ENCODE results near the gene THRB. TPM values are rescaled to one million over a fixed set of nuclear protein-coding genes. Genes with fewer than 3 reads are reported as not detected.

The THRB gene
- polyA plus RNA-seq, 1 of the 3 experiments (the other 2 are of a cell fraction): 0.02 TPM

DNA sequence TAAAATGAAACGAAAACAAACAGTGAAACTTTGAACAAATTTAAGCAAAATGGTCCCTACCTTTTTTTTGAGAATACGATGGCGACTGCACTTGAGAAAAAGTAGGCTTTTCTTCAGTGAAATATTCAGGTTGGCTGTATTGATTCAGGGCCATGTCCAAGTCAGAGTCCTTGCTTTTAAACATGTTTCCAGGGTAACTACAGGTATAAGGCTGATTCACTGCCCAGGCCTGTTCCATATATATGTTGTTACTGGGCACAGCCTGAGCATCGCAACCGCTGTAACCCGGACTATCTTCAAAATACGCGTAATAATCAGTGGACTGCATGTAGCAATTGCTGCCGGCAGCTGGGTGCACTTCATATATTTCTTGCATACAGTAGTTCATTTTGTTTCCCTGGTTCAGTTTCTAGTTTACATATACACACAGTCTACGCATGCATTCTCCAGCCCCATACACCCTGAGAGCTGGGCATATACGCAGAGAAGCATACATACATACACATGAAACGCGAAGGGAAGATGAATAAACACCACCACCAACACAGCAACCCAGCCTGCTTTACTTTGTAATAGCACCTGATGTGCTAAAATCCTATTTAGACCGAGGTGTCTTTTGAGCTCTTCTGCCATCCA is 329.6 kb downstream of the THRB start (continued):
- TF ChIP-seq GATA2 (CRISPR knock-in tag; IDR thresholded peaks at IDR 0.05): no peak
- TF ChIP-seq EZH2phosphoT487 (IDR thresholded peaks at IDR 0.05; ENCODE audit: borderline replicate concordance, low read depth): no peak
- no peak for TF ChIP-seq USF1 (IDR thresholded peaks at IDR 0.05; ENCODE audit: borderline replicate concordance, low read depth)
- TF ChIP-seq TEAD4 (IDR thresholded peaks at IDR 0.05; ENCODE audit: borderline replicate concordance, insufficient read depth): no peak
- TF ChIP-seq NFIC (IDR thresholded peaks at IDR 0.05; ENCODE audit: borderline replicate concordance): no peak
- TF ChIP-seq RAD21 (IDR thresholded peaks at IDR 0.05; ENCODE audit: low read length): no peak
- TF ChIP-seq FOXJ3 (CRISPR knock-in tag; IDR thresholded peaks at IDR 0.05): no peak
- TF ChIP-seq MEF2A (IDR thresholded peaks at IDR 0.05; ENCODE audit: borderline replicate concordance, low read depth): no peak
- no peak for TF ChIP-seq POLR2AphosphoS5 (IDR thresholded peaks at IDR 0.05; ENCODE audit: low read depth, low read length)
- no peak for TF ChIP-seq GABPA (IDR thresholded peaks at IDR 0.05; ENCODE audit: low read depth)
- TF ChIP-seq CTCF (IDR thresholded peaks at IDR 0.05): no peak

DNA sequence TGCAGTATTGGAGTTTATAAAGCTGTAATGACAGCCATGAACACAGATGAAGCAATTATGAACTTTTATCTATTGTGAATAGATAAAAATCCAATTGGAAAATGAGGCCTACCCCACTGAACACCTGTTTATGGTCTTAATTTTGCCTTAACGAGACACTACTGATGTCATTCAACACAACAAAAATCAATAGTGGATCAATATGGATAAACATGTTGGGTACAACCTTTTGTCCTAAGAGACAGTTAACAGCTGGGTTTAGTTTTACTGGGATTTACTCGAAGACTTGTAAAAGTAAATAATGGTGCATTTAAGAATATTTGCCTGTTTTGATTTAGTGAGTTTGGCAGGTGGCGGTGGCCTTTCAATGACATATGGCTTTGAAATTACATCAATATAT is 331.7 kb downstream of the THRB start:
- Histone ChIP-seq H3K4me2 (no peak overlapping the region), H3K27me3 (ENCODE audit: insufficient read depth) (no peaks in the 10 kb centered on the region), H3K27ac (ENCODE audit: low read depth in 2 of 2, low read length in 1 of 2) (no peak overlapping the region), H3K79me2 (ENCODE audit: insufficient read depth) (no peaks in the 10 kb centered on the region), H3K9me3 (no peaks in the 10 kb centered on the region), H3K9me2 (no peaks in the 10 kb centered on the region; the same call in 1 of the 2 replicates), H3K4me3 (ENCODE audit: low read depth in 2 of 2, low read length in 1 of 2) (no peak overlapping the region), H2AFZ (ENCODE audit: low read depth) (no peak overlapping the region), H3K4me1 (ENCODE audit: control insufficient read depth in 1 of 2, insufficient read depth in 2 of 2, low read depth in 1 of 2, low read length in 1 of 2) (no peaks in the 10 kb centered on the region; a peak in 1 of 4 replicates), H4K20me1 (ENCODE audit: insufficient read depth) (no peaks in the 10 kb centered on the region), H3F3A (replicated peaks; ENCODE audit: insufficient read depth) (no peaks in the 10 kb centered on the region), H3K9ac (no peak overlapping the region), H3K36me3 (replicated peaks in 1 of 2; ENCODE audit: control insufficient read depth in 1 of 2, insufficient read depth in 2 of 2, low read length in 1 of 2) (no peaks in the 10 kb centered on the region)
- no peak for DNase-seq
- CTCF ChIA-PET: interaction anchor here (1.3 kb wide), 1 partner anchor 18 kb away, joined by 3 read pairs; no protein-coding TSS in a partner anchor
- POLR2A ChIA-PET: no interaction called here
- WGBS (ENCODE audit: low lambda C conversion rate): 99% methylated on average over 3 of the region's 3 CpGs
- no peak for TF ChIP-seq YY1 (IDR thresholded peaks at IDR 0.05; ENCODE audit: low read depth)
- no peak for TF ChIP-seq REST (IDR thresholded peaks at IDR 0.05; ENCODE audit: low read depth, low read length)
- no peak for TF ChIP-seq FOXJ3 (CRISPR knock-in tag; IDR thresholded peaks at IDR 0.05)
- no peak for TF ChIP-seq NRF1 (IDR thresholded peaks at IDR 0.05; ENCODE audit: low read depth, low read length)
- no peak for TF ChIP-seq PBX3 (IDR thresholded peaks at IDR 0.05)
- TF ChIP-seq RXRA (IDR thresholded peaks at IDR 0.05; ENCODE audit: borderline replicate concordance, low read depth): no peak
- no peak for TF ChIP-seq TCF12 (IDR thresholded peaks at IDR 0.05)
- no peak for TF ChIP-seq SMC3 (IDR thresholded peaks at IDR 0.05; ENCODE audit: low read depth, low read length)
- TF ChIP-seq EP300 (IDR thresholded peaks at IDR 0.05; ENCODE audit: borderline replicate concordance in 1 of 2, low read depth in 1 of 2, low read length in 1 of 2): no peak
- no peak for TF ChIP-seq RCOR1 (IDR thresholded peaks at IDR 0.05; ENCODE audit: low read length)
- TF ChIP-seq RAD21 (IDR thresholded peaks at IDR 0.05; ENCODE audit: low read length): no peak
- TF ChIP-seq NFIC (IDR thresholded peaks at IDR 0.05; ENCODE audit: borderline replicate concordance): no peak
- TF ChIP-seq FOXM1 (IDR thresholded peaks at IDR 0.05; ENCODE audit: low read depth): no peak
- no peak for TF ChIP-seq TEAD4 (IDR thresholded peaks at IDR 0.05; ENCODE audit: borderline replicate concordance, insufficient read depth)
